GM19239 (cell line): ENCODE results near the gene DUT.
A peak's percentile ranks its signal among the peaks of the same experiment; 100 is the strongest.

Experiments
- DNase-seq: peaks from one replicate; pipeline ENCODE4 v3.0.0; 2011; ENCODE audit warnings: low spot score; ENCODE audit not compliant: insufficient read length
- FAIRE-seq: peaks from 2 replicates; lab custom pipeline; 2011; peaks lifted over from hg19 to GRCh38; lab: Jason Lieb, UNC

The DUT gene

DNA sequence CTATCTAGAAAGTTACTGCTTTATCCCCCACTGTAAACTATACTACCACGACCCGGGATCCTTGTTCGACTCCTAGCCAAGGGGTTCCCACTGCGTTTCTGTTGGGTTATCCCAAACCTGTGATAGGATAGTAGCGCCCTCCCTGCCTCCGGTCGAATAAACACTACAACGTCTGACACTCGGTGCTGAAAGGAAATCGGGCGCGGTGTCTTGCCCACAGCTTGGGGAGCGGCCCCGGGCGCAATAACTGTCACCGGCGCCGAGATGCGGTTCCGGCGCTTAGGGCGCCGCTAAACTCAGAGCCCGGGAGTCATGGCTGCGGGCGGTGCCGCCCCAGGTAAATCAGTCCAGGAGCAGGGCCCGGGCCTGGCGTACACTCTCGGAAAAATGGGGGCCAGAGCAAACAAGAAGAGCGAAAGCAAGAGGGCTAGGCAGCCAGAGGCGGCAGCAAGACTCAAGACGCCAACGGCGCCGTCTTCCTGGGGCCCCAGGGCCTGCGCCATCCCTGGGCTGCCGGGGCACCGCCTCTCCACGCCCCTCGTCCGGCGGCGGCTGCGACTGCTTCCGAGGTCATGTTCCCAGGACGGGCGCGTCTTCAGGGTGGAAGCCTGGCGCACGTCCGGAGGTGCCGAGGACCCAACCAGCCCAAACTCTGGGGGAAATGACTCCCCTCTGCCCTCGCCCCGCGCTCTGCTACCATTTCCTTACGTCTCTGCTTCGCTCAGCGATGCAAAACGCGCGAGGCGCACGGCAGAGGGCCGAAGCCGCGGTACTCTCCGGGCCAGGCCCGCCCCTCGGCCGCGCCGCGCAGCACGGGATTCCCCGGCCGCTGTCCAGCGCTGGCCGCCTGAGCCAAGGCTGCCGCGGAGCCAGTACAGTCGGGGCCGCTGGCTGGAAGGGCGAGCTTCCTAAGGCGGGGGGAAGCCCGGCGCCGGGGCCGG, at the start of gene DUT:
TSS of gene DUT (plus strand) at position 575 of the 941 bp plus-strand sequence. CDS start at position 662, 87 bp downstream.
- peak; percentile 92 for FAIRE-seq
- peak; percentile 47 for DNase-seq

DNA sequence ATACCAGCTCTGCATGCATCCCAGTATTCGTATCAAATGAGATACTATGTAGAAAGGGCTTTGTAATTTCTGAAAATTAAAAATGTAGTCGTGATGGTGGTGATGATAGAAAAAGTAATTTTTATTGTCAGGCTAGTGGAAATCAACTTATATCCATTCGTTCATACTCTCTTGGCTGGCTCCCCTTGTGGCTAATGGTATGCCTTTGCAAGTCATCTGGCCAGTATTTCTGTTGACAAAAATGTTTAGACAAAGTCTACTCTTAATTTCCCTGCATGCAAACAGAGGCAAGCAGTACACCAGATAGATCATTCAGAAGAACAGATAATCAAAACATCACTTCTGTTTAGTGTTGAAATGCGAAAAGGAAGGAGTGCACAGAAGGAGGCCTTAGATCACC, 49.6 kb upstream of the DUT start:
- FAIRE-seq (no peak), DNase-seq (no peak)

DNA sequence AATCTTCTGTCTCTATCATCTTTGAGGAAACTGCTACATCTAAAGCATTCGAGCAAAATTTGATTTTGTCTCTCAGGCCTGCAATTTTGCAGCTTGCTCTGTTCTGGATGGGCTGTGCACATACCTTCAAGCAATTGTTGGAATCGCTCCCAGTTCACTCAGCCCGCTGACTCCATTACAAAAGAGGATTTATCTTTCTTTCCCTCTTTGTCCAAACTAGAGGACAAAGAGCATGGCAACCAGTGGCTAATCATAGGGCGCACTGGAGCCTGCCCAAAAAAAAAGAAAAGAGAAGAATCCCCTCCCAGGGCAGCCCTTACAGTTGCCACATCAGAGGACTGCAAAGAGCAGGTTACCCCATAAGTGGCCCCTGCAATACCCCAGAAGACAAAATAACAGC, 49.0 kb upstream of the DUT start:
- FAIRE-seq = no peak

DNA sequence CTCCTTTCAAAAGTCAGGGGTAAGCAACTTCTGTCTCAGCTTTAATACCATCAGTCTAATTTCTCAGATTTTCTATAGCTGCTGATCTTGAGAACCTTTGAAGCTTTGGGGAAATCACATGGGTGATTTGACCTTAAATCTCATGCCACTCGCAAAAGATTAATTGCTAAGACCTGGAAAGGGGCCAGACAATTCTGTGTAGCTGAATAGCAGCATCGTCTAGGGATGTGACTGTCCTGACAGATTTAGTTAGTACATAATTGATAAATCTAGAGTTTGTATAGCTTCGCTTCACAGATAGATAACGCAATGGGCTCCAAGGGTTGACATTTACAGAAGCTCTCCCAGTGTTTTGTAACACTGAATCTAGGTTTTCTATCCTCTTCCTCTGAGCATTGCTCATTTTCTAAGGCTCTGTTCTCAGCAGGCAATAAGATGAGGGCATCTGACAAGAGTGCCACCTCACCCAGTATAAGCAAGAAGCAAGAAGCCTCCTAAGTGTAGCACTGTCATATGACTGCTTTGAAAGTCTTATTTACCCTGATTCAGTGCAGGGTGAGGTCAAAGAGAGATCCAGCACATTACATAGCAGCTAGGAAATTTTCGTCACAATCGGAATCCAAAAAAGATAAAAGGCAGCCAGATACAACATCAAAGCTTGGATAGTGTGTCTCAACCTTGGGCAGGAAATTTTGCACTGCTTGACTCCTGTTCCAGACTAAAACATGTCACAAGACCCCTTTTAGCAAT, 47.7 kb upstream of the DUT start:
- FAIRE-seq = no peak
- no peak for DNase-seq

More for the DNA sequence above, 49.0 kb upstream of the DUT start:
- no peak for DNase-seq

DNA sequence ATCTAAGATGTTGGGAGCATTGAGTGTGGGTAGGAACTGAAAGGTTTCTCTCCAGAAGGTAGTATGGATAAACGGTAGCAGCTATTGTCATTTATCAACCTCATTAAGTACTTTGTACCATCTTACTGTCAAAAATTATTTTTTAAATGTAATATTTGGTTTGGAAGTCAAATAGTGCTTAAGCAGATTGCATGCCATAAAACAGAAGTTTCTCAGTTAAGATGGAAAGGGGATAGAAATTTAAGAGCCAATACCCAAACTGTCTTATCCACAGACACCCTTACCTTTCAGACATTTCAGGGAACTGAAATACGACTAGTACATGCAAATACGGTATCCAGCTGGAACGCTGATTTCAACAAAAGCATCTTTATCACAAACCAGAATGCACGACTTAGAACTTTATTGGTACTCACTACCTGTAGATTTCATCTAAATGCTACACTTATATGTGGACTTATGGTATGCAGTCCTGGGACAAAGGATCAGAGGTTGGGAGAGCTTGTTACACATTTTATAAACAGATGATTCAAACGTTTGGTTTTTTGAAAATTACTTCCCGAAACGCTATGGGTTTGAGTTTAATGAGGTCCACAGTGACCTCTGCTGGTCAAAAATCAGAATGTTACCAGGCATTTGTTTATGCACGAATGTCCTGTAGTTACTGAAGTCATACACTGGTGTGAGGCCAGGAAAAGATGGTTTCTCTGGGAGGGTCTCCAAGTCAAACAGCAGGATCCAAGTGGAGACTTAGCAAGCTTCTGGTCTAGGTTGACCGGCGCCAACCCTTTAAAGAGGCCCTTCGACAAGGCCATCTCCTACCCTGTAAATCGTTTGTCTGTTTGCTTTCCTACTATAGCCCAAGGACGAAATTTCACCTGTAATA, 45.7 kb upstream of the DUT start:
- peak; percentile 28 for DNase-seq
- peak; percentile 71 for FAIRE-seq

DNA sequence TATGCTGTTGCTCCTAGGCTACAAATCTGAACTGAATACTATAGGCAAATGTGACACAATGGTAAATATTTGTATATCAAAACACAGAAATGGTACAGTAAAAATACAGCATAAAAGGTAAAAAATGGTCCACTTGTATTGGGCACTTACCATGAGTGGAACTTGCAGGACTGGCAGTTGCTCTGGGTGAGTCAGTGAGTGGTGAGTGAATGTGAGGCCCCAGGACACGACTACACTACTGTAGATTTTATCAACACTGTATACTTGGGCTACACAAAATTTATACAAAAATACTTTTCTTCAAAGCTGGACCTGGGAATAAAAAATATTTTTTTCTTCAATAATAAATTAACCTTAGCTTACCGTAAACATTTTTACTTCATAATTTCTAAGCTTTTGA, 41.6 kb upstream of the DUT start:
- no peak for FAIRE-seq
- no peak for DNase-seq

DNA sequence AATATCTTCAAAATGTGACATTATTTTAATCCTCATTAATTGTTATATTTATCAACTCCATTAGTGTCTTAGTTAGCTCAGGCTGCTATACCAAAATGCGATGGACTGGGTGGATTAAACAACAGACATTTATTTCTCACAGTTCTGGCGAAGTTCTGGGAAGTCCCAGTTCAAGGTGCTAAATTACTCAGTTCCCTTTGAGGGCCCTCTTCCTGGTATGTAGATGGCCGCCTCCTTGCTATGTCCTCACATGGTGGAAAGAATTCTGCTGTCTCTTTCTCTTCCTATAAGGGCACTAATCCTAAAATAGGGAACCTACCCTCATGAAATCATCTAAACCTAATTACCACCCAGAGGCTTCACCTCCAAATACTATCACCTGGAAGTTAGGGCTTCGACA, 38.8 kb upstream of the DUT start:
- no peak for FAIRE-seq

DNA sequence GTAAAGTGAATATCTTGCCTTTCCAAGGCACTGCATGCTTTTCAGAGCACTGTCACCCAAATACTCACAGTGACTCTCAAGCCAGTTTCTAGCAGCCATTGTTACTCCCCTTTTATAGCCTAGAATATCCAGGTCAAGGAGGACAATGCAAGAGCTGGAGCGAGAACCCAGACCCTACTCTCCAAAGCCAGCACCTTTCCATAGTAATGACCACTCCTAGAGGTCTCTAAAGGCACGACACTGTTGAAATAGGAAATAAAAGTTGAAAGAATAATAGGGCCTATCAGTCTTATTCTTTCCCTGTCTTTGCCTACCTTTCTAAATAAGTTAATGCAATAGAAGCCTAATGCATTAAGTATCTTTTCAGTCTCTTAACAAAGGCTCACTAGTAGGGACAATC, 33.6 kb upstream of the DUT start:
- FAIRE-seq (no peak), DNase-seq (no peak)

More for the DNA sequence above, 38.8 kb upstream of the DUT start:
- no peak for DNase-seq

DNA sequence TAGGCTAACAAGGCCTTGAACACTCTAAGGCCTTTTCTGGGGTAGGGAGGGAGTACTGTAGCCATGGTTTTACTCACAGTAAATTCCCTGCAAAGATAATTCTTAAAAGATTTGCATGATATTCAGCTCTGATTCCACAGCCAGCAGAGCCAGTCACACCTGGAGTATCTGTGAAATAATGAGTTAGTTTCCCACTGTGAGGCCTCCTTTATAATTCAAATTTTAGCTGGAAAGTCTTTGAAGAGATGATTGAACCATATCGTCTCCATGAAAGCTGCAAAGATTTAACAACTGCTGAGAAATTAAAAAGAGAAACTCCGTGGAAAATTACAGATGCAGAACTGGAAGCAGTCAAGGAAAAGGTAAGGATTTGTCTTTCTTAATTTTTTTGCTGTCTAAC, 32.3 kb upstream of the DUT start:
- no peak for DNase-seq
- FAIRE-seq = no peak

DNA sequence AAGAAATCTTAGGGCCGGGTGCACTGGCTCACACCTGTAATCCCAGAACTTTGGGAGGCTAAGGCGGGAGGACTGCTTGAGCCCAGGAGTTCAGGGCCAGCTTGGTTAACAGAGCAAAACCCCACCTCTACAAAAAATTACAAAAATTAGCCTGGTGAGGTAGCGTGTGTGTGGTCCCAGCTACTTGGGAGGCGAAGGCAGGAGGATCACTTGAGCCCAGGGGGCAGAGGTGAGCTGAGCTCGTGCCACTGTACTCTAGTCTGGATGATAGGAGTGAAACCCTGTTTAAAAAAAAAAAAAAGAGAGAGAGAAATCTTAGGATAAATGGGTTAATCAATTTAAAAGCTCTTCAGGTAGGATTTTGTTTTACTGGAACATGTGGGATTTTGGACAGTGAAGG, 31.2 kb upstream of the DUT start:
- DNase-seq = no peak
- no peak for FAIRE-seq

DNA sequence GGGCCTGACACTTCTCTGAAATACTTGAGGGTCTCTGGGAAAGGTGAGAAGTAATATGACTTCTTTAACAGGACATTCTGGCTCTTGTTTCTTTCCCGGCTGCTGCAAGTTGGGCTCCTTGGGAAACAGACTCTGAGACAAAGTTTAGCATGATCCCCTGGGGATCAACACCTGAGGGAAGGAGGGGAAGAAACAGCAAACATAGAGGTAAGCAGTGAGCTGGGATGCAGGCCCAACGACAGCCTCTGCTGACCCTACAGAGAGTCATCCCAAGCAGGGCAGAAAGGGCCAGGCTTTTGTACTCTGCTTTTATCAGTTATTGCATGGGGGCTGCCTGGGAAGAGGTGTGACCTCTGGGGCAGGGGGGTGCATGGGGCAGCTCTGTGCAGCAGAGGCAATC, 26.8 kb upstream of the DUT start:
- FAIRE-seq (no peak), DNase-seq (no peak)

DNA sequence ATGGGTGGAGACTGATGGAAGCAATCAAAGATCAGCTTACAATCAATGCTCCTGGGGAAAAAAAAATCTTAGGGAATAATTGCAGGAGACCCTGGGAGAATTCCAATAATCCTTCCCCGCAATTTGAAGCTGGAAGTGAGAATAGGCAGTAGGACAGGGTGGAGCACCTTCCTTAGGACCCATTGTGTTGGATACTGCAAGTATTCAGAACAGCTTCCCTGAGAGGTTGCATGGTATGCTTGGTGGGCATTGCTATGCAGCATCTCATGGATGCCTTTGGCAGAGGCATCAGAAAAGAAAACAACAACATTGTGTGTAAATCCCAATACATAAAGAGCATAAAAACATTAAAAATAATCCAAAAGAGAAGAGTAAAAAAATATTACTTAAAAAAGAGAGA, 24.6 kb upstream of the DUT start:
- DNase-seq = no peak
- FAIRE-seq = no peak

DNA sequence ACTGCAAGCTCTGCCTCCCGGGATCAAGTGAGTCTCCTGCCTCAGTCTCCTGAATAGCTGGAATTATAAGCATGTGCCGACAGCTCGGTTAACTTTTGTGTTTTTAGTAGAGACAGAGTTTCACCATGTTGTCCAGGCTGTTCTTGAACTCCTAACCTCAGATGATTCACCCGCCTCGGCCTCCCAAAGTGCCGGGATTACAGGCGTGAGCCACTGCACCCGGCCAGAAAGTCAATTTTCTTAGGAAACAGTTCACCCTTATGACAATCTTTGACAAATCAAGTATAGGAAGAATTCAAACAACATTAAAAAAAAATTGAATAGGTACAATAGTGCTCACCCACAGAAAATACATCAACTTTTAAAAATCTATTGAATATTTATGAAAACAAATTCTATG, 23.6 kb upstream of the DUT start:
- FAIRE-seq (no peak), DNase-seq (no peak)

DNA sequence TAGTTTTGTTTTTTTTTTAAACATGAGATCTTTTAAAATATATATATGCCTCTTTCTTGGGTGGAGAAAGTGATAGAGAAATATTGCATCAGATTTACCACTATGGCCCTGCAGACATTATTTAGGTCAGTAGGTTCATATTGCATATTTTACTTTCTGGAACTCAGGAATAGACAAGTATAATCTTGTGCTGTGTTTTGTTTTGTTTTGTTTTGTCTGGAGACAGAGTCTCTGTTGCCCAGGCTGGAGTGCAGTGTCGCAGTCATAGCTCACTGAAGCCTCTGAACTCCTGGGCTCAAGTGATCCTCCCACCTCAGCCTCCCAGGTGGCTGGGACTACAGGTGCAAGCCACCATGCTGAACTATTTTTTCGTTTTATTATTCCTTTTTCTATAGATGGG, 21.5 kb upstream of the DUT start:
- FAIRE-seq (no peak), DNase-seq (no peak)

DNA sequence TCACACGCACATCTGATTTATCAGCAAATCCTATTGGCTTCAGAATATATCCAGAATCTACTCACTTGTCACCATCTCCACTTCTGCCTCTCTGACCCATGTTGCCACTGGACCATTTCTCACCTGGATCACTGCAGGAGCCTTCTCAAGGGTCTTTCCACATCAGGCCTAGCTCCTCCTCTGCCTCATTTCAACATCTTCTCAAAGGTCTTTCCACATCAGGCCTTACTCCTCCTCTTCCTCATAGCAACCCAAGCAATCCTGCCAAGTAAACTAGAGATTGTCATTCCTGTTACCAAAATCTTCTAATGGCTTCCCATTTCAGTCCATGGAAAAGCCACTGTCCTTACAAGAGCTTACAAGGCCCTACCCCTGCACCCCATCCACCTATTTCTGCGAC, 18.0 kb upstream of the DUT start:
- FAIRE-seq = no peak
- no peak for DNase-seq

DNA sequence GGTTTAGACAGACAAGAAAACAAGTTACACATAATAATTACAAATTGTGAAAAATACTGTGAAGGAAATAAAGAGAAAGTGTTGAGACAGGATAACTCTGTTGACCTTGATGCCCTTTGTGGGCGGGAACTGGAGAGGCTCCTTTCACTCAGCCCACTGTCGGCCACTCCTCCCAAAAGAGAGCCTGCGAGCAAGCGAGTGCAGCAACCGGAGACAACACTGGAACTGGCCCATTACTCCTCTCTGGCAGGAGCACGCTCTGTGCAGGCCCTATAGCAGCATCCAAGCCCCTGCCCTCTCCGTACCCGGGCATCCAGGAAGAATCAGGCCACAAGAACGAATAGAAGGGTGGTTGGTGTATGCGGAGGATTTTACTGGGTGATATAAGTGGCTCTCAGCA, 16.2 kb upstream of the DUT start:
- FAIRE-seq (no peak), DNase-seq (no peak)

DNA sequence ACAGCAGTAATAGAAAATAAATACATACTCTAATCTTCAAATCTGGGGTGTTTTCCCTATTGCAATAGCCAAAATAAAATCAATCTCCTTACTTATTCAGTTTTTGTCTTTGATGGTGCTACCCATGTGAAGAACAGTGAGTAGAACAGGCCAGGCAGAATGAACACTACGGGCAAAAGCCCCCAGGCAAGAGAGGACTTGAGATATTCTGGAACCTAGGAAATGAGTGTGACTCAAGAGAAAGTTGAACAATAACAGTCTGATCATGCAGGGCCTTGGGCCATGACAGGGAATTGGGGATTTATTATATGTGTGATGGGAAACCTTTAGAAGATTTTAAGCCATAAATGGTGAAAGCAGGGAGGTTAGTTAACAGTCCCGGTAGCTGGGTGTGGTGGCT, 14.0 kb upstream of the DUT start:
- no peak for DNase-seq
- no peak for FAIRE-seq

DNA sequence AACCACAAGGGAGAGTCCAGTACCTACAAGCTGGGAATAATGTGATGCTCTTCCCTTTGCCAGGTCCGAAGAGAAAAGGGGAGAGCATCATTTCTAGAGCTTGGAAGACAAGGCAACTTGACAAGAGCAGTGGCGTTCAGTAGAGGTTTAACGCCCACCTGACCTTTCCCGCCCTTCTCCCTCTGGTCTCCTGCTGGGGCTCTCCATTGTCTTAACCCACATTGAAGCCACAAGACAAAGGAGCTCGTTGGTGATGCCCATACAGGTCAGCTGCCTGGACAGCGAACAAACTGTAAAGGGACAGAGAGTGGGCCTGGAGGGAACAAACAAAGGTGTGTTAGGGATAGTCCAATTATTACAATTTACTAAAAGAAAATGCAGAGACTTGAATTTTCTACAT, 13.1 kb upstream of the DUT start:
- DNase-seq = no peak
- FAIRE-seq = no peak

DNA sequence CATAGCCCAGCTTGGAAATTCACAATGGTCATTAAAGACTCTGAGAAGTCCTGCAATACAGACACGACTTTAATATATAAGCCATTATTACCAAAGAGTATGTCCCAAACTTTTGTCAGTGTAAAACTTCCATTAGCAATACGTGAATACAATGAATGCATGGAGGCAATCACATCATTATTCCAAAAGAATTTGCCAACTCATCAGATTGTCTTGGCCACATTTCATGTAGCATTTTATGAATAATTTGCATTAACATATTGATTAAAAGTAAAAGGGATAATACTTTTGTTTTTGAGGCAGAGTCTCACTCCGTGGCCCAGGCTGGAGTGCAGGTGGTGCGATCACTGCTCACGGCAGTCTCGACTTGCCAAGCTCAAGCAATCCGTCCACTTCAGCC, 7.9 kb upstream of the DUT start:
- no peak for FAIRE-seq
- no peak for DNase-seq

DNA sequence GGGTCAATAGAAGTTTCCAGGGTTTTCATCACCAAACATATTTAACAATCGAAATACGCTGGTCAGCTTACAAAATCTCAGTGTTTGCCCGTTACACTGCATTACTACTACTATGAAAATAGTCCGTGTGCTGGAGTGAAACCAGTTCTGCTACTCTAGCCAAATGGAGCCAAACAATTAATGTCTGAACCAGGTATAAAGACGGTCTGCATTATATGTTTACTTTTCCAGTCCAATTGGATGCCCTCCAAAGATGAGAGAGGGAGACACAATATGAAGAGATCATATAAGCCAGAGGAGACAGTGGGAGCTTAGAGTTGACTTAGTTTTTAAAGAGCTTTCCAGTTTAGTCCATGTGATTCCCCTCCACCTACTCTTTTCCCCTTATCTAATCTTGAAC, 6.3 kb upstream of the DUT start:
- FAIRE-seq = no peak
- DNase-seq = no peak

DNA sequence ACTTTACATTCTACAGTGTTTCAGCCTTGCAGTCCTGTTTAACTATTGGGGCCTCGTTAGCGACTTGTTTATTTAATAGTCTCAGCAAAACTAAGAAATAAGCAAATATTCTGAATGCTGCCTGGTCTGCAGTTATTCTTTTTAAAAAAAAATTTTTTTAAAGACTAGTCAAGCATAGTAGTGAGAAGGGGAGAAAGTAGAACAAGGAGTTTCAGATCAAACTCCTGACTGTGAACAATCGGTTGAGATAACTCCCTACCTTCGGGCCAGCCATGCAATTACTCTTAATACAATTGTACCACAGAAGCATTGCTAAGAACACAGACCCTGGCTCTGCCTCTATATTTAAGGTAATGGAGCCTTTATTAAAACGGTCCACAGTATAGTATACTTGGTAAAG, 5.8 kb upstream of the DUT start:
- no peak for DNase-seq
- no peak for FAIRE-seq
